Activated naive CD8-positive, alpha-beta T cell treated with anti-CD3 and anti-CD28 coated beads, Interleukin-2, amount 50 U/mL, for 24 hours (primary cell): ENCODE measurements around the gene MYH7.
A peak's percentile ranks its signal among the peaks of the same experiment; 100 is the strongest.

ENCODE experiments used
- ATAC-seq: fragments of 150-1000 bp; cut with Tn5 transposase; one replicate; pipeline ENCODE4 v1.10.0; 2021
- DNase-seq: peaks from one replicate; pipeline ENCODE4 v3.0.0; 2021
- H3K27ac Mint-ChIP-seq: one replicate; pipeline ENCODE4 v1.8.0; 2021; ENCODE audit warnings: mild to moderate bottlenecking, mixed read lengths
- H3K27me3 Mint-ChIP-seq: one replicate; pipeline ENCODE4 v1.8.0; 2021; ENCODE audit warnings: mixed read lengths
- H3K36me3 Mint-ChIP-seq: one replicate; pipeline ENCODE4 v1.8.0; 2021; ENCODE audit warnings: low read depth, mixed read lengths
- H3K4me1 Mint-ChIP-seq: one replicate; pipeline ENCODE4 v1.8.0; 2021; ENCODE audit warnings: mixed read lengths
- H3K4me3 Mint-ChIP-seq: one replicate; pipeline ENCODE4 v1.8.0; 2021; ENCODE audit warnings: mild to moderate bottlenecking, moderate library complexity, mixed read lengths
- H3K9me3 Mint-ChIP-seq: one replicate; pipeline ENCODE4 v1.8.0; 2021; ENCODE audit warnings: mixed read lengths

Gene MYH7

DNA sequence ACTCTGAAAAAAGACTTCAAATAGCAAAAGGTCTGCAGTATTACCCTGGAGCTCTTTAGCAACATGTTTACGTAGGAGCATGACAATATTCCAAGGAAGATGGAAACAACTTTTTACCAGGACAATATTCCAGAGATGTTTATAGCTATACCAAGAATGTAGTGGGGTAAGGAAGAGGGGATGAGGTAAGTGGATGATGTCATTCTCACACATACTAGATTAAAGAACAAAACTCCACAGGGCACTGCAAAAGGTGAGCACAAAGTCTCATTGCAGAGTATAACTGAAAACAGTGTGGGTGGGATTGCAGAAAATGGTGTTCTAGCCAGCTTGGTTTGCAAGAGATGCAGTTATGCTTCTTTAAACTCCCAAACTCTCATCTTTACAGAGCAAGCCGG lies 50.2 kb downstream of the MYH7 start:
- Mint-ChIP-seq H3K27ac (no peak overlapping the region), H3K36me3 (no peaks in the 10 kb centered on the region), H3K4me3 (no peak overlapping the region), H3K4me1 (no peaks in the 10 kb centered on the region), H3K9me3 (no peaks in the 10 kb centered on the region), H3K27me3 (peaks cover 2% of the 10 kb centered on the region)
- DNase-seq = no peak
- no peak for ATAC-seq

DNA sequence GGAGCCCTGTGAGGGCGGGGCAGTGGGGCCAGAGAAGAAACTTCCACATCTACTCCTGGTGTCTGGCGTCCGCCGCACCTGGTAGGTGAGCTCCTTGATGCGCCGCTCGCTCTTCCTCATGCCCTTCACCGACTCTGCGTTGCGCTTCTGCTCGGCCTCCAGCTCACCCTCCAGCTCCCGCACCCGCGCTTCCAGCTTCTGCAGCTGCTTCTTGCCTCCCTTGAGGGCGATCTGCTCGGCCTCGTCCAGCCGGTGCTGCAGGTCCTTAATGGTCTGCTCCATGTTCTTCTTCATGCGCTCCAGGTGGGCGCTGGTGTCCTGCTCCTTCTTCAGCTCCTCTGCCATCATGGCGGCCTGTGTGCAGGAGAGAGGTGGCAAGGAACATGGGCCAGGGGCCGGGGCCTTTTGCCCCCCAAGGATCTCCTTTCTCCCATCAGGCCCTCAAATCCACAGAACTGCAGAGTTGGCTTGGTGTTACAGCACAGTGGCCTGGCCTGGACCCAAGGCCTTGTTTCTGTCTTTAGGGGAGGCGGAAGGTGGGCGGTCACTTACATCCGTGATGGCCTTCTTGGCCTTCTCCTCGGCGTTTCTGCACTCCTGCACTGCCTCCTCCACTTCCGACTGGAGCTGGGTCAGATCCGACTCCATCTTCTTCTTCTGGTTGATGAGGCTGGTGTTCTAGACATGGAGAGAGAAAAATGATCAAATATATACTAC lies 50.9 kb downstream of the MYH7 start:
- peaks cover 2% of the 10 kb centered on the region for H3K27me3 Mint-ChIP-seq
- no peak for ATAC-seq

DNA sequence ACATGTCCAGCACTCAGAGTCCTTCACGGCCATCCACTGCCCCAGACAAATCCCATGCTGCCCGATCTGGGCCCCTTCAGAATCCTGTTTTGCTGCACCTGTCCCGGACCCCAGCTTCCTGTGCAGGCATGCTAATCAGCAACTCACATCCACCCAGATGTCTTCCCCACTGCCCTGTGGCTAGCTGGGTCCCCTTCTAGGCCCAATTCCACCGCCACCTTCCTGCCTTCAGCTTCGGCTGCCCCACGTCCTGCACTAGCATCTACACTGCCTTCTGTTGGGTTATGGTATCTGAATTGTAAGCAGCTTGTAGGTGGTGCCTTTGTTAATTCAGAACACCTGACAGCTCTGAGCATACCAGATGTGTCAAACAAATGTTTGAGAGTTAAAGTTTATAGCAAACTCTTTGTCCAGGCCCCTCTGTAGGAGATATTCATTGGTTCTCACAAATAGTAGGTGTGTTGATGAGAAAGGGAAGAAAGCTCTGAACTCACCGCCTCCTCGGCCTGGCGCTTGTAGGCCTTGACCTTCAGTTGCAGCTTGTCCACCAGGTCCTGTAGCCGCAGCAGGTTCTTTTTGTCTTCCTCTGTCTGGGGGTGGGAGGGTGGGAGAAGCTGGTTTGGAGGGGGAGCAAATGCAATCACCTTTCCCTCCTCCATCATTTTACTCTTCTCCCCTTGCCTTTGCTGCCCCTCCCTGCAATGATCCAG lies 52.6 kb downstream of the MYH7 start:
- no peaks in the 10 kb centered on the region for H3K9me3 Mint-ChIP-seq
- DNase-seq = no peak
- ATAC-seq = no peak
- no peaks in the 10 kb centered on the region for H3K4me1 Mint-ChIP-seq
- no peaks in the 10 kb centered on the region for H3K36me3 Mint-ChIP-seq
- H3K27me3 Mint-ChIP-seq = no peaks in the 10 kb centered on the region
- H3K27ac Mint-ChIP-seq = no peak overlapping the region
- no peak overlapping the region for H3K4me3 Mint-ChIP-seq

More for the DNA sequence above, 50.9 kb downstream of the MYH7 start:
- no peaks in the 10 kb centered on the region for H3K9me3 Mint-ChIP-seq
- H3K4me1 Mint-ChIP-seq = no peaks in the 10 kb centered on the region
- H3K4me3 Mint-ChIP-seq = no peak overlapping the region
- no peaks in the 10 kb centered on the region for H3K36me3 Mint-ChIP-seq
- no peak overlapping the region for H3K27ac Mint-ChIP-seq
- DNase-seq = no peak

DNA sequence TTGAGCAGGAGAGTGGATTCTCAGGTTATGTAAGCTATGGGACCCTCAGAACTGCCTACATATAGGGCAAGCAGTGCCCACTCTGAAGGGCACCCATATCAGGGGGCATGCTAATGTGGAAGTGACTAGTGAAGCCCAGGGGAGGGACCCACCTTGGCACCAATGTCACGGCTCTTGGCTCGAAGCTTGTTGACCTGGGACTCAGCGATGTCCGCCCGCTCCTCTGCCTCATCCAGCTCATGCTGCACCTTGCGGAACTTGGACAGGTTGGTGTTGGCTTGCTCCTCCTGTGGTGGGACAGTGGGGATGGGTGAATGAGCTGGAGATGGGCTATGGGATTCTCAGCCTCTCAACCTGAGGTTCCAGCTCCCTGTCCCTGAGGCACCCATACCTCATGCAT lies 53.2 kb downstream of the MYH7 start:
- no peaks in the 10 kb centered on the region for H3K36me3 Mint-ChIP-seq
- ATAC-seq = no peak
- no peaks in the 10 kb centered on the region for H3K4me1 Mint-ChIP-seq
- no peak overlapping the region for H3K27ac Mint-ChIP-seq
- H3K4me3 Mint-ChIP-seq = no peak overlapping the region
- no peaks in the 10 kb centered on the region for H3K9me3 Mint-ChIP-seq
- DNase-seq = no peak
- no peaks in the 10 kb centered on the region for H3K27me3 Mint-ChIP-seq

DNA sequence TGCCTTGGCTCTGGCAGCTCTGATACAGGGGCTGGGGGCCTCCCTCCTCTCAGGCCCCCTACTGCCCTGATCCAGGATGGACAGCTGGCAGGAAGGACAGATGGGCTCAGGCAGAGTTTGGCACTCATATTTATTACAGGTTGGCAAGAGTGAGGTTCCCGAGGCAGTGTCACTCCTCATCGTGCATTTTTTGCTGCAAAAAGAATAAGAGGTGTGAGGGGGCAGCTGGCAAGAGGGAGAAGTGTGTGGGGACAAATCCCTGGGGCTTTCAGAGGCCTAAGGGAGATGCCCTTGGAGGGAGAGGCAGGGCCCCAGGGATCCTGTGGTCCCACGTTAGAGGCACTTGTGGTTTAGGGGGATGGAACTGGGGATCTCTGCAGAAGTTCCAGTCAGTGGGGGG lies 53.6 kb downstream of the MYH7 start:
- Mint-ChIP-seq H3K9me3 (no peaks in the 10 kb centered on the region), H3K27ac (no peak overlapping the region), H3K36me3 (no peaks in the 10 kb centered on the region), H3K27me3 (no peaks in the 10 kb centered on the region), H3K4me1 (no peaks in the 10 kb centered on the region), H3K4me3 (no peak overlapping the region)
- DNase-seq = no peak
- no peak for ATAC-seq

DNA sequence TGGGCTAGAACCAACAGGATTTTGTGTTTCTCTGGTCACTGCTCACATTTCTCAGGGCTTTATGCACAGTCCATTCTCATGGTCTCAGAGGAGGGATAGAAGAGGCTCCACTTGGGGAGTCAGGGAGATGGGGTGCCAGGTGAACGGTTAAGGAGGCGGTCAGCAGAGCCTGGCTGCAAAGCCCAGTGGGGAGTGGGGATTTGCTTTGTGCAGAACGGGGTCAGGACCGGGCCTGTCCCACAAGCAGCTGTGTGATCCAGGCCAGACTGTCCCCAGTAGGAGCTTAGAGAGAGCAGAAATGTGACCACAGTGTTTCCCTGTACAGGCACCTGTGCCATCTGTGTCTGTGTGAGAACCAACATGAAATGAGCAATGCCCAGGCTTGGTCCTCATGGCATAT lies 54.5 kb downstream of the MYH7 start:
- Mint-ChIP-seq H3K4me1 (no peaks in the 10 kb centered on the region), H3K4me3 (no peak overlapping the region), H3K36me3 (no peaks in the 10 kb centered on the region), H3K27ac (no peak overlapping the region), H3K27me3 (no peaks in the 10 kb centered on the region), H3K9me3 (no peaks in the 10 kb centered on the region)
- no peak for ATAC-seq
- DNase-seq = no peak

DNA sequence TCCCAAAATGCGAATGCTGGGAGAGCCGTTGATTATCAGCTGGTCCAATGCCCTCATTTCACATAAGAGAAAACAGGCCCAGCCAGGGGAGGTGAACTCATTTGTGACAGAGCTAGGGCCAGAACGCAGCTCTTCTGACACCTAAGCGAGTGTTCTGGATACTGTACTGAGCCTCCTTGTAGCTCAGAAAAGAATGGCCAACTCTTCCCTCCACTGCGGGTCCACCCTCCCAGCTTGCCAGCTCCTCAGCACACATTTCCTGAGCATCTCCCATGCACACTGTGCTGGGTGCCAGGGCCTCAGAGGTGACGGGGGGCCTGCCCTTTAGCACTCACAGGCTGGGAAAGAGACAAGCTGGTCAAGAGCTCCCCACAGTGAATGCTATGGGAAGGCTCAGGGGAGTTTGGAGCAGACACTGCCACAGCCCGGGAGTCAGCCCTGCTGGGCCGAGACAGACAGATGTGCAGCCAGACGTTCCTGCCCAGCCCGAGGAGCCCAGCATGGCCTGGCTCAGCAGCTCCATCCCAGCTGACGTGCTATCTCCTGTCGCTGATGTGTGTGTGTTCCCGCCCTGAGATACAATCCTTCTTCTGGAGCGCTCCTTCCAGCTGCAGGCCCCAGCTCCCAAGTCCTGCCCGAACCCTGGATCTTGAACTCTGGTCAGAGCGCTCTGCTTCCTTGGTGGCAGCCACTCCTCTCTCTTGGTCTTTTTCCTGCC lies 55.1 kb downstream of the MYH7 start:
- Mint-ChIP-seq H3K36me3 (no peaks in the 10 kb centered on the region), H3K27me3 (no peaks in the 10 kb centered on the region), H3K9me3 (no peaks in the 10 kb centered on the region), H3K27ac (no peak overlapping the region), H3K4me3 (no peak overlapping the region), H3K4me1 (no peaks in the 10 kb centered on the region)
- DNase-seq = no peak
- ATAC-seq = no peak

DNA sequence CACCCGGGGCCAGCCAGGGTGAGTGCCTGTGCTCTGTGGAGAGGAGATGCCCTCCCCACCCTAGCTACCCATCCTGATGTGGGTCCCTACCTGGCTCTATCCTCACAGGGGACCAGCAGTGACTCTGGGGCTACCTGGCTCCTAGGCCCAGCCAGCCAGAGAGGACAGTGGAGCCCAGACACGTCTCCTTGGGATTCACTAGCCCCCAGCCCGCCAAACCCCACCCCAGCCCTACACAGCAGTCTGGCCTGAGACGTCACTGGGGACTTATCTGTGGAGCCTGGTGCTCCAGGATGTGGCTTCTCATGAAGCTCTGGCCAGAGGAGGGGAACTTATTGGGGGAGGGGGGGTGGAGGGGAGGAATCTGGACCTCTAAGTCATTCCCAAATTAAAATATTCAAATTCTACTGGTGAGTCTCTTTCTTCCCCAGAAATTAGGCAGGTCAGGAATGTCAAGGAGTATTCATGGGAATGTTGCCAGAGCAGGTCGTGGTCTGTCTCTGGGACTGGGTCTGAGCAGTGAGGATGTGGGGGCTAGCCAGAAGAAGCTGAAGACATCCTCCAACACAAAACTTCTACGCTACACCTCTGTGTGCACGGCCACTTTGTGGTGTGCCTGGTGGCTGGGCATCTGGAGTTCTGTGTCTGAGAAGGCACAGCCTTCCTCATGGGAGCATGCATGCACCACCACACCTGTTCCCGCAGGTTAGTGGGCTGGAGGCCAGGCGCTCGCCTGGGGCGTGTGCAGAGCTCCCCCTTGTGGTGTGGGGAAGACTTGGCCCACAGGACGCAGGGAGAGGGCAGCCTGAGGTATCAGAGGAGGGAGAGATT lies 55.9 kb downstream of the MYH7 start:
- Mint-ChIP-seq H3K27me3 (no peaks in the 10 kb centered on the region), H3K27ac (no peak overlapping the region), H3K4me1 (no peaks in the 10 kb centered on the region), H3K4me3 (no peak overlapping the region), H3K9me3 (no peaks in the 10 kb centered on the region), H3K36me3 (no peaks in the 10 kb centered on the region)
- peak; percentile 56 for ATAC-seq
- peak; percentile 68 for DNase-seq

DNA sequence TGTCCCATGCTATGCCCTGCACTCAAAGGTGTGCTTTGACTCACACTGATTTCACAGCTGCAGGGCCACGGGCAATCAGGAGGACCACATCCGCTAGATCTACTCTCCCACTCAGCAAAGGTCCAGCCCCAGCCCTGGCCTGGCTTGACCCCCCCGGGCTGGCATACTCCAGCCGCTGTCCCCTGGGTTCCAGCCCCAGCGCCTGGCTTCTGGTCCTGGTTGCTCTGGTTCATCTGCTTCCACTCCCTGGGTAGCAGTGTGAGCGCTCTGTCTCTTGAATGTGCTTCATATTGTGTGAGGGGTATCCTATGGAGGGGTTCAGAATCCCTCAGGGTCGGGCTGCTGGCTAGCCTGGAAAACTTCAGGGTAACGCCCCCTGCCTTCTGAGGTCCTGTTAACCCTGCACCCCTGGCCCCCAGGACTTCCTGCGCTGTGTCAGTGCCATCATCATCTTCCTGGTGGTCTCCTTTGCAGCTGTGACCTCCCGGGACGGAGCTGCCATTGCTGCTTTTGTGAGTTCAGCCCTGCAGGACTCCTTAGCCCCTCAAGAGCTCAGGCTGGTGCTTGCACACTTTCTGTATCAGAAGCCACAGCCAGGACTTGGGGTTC lies 56.7 kb downstream of the MYH7 start:
- H3K4me1 Mint-ChIP-seq = no peaks in the 10 kb centered on the region
- H3K9me3 Mint-ChIP-seq = no peaks in the 10 kb centered on the region
- no peaks in the 10 kb centered on the region for H3K27me3 Mint-ChIP-seq
- no peak for ATAC-seq
- no peaks in the 10 kb centered on the region for H3K36me3 Mint-ChIP-seq
- H3K4me3 Mint-ChIP-seq = no peak overlapping the region
- no peak for DNase-seq
- H3K27ac Mint-ChIP-seq = no peak overlapping the region

DNA sequence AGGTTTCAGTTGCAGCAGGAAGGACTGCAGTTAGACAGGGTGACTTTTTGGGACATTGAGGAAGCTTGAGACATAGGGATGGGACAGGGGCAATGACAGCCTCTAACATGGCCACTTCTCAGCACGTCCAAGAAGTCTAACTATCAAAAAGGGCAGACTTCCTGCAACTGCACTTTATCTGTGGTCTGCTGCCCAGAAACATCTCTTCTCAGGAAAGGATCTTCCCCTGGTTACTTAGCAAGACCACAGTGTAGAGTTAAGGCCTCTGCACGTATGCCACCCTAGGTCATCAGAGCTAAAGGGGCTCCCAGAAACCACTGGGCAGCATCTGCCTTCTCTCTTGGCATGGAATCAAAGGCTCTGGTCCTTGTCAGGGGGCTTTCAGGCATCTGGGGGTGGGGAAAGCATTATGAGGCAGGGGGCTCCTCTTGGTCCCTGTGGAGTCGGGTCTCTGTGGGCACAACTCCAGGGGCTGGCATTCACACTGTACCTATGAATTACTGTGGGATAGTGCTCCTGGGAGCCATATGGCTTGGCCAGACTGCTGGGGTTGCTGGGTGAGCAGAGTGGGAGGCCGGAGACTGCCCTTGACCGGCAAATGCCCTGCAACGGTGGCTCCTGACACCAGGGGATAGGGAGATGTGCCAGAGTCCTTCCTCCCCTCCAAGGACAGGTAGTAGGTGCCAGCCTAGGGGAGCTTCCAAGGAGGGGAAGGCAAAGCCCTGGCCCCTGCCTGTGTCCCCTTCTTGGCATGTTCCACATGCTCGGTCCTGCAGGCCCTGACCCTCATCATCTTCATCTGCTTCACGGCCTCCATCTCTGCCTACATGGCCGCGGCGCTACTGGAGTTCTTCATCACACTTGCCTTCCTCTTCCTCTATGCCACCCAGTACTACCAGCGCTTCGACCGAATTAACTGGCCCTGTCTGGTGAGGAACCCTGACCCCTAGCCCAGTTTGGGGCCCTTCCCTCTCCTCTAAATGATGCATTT lies 57.6 kb downstream of the MYH7 start:
- H3K27ac Mint-ChIP-seq = no peak overlapping the region
- H3K9me3 Mint-ChIP-seq = no peaks in the 10 kb centered on the region
- no peak overlapping the region for H3K4me3 Mint-ChIP-seq
- DNase-seq (no peak), ATAC-seq (no peak)
- H3K36me3 Mint-ChIP-seq = no peaks in the 10 kb centered on the region
- H3K4me1 Mint-ChIP-seq = no peaks in the 10 kb centered on the region
- H3K27me3 Mint-ChIP-seq = no peaks in the 10 kb centered on the region

DNA sequence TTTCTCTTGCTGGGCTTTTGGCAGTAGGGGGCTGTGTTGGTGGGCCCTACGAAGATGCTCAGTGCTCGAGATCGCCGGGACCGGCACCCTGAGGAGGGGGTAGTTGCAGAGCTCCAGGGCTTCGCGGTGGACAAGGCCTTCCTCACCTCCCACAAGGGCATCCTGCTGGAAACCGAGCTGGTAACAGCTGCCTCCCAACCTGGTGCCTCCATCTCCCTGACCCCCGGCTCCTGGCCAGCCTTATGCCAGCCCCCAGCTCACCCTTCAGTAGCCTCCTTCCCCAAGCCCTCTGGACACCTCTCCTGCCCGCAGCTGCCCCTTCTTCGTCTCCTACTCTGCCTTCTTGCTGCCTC lies 58.3 kb downstream of the MYH7 start:
- no peaks in the 10 kb centered on the region for H3K27me3 Mint-ChIP-seq
- DNase-seq (no peak), ATAC-seq (no peak)
- H3K4me3 Mint-ChIP-seq = no peak overlapping the region
- no peaks in the 10 kb centered on the region for H3K4me1 Mint-ChIP-seq
- no peaks in the 10 kb centered on the region for H3K36me3 Mint-ChIP-seq
- H3K9me3 Mint-ChIP-seq = no peaks in the 10 kb centered on the region
- no peak overlapping the region for H3K27ac Mint-ChIP-seq

DNA sequence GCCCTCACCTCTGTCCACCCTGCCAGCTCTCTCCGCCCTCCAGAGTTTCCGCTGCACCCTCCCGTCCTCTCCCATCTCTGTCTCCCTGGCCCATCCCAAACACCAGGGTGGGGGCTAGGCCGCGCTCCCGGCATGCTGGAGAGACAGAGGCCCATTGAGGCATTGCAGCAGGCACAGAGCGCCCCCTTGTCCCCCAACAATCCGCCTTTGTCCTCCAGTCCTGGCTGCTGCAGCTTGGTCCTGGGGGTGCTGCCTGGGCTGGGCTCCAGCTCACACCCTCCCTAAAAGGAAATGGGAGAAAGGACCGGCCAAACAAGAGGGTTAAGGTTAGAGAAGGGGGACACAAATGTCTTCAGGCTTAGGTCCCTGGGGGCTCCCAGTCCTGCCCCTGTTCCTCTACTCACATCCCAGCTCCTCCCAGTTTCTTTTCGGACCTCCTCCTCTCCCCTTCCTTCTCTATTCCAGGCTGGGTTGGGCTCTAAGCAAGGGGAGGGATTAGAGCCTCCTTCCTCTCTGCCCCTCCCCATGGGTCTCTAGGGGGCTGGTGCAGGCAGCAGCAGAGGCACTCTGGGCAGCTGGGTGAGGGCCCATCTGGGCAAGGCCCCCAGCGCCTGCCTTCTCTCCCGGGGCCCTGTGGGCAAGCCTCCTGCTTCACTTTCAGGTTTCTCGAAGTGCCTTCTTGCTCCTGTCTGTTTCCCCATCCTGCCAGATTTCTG lies 58.8 kb downstream of the MYH7 start, which contains the start of gene CMTM5:
CMTM5 (plus strand) TSS at position 565 of the 716 bp plus-strand sequence. CDS start 206 bp downstream, outside the sequence.
- ATAC-seq (no peak), DNase-seq (no peak)
- Mint-ChIP-seq H3K4me1 (no peaks in the 10 kb centered on the region), H3K4me3 (no peak within 1 kb of the TSS), H3K9me3 (no peaks in the 10 kb centered on the region), H3K36me3 (no peaks in the 10 kb centered on the region), H3K27me3 (no peaks in the 10 kb centered on the region), H3K27ac (no peak within 1 kb of the TSS)
